GM21447 (cell line): ENCODE results near the gene GALNT15.

ENCODE experiments used
- ATAC-seq: cut with Tn5 transposase; IDR thresholded peaks from one replicate; pipeline ENCODE4 v1.9.1; 2021; ENCODE audit not compliant: unreplicated experiment

GALNT15 gene

DNA sequence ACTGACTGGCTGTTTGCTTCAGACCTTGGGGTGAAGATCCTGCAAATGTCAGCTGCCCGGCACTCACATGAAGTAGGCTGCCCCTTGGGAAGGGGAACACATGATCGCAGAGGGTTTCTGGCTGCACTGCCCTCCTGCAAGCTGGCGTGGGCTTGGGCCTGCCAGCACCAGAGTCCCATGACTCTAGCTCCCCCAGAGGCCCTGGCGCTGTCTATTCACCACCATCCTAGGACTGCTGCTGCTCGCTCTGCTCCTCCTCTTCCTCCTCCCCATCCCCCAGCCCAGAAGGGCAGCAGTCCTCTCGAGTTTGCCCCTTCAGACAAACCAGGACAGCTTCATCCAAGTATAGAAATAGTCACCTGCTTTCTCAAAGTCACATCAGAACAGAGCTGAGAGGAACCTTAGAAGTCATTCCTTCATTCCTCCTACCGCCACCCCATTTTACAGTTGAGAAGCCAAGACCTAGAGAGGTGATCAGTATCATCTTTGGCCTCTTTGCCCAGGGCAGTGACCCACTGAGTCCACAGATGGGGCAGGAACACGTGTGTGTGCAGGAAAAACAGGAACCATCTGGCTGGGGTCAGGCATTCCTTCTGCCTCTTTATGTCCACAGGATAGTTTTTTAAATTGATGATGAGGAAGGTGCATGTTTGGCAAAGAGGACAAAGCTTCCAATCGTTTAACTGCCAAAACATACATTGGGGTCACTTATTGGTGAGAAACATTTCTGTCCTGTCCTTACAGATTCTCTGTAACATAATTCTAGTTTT is 77.0 kb downstream of the GALNT15 start:
- no peak for ATAC-seq

DNA sequence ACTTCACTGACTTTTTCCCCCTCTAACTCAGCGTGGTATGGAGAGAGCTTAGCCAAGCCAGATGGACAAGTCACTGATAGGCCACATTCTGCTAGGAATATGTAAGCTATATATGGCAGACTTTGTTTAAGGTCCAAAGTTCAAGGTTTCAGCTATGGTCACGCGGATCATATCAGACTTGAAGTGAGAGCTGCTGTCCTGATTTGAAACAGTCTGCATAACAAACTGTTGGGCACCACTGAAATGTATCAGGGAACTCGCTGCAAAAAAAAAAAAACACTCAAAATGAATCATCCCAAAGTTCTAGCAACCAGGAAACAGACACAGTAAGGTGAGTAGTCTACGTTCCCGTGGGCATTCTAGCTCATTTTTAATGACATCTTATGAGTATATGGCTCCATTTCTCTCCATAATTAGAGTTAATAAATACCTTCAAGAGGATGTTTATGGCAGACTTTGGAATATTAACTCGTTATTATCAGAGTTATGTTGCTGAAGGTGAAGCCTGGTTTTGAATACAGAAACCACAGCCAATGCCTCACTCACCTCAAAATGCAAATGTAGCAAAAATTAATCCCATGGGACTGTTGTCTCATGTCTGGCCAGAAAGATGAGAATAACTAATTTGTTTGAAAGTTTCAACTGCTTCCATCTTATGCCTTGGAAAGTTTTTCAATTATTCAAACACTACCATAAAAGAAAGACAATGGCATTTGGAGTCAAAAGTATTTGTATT is 77.9 kb downstream of the GALNT15 start:
- ATAC-seq, result no peak

DNA sequence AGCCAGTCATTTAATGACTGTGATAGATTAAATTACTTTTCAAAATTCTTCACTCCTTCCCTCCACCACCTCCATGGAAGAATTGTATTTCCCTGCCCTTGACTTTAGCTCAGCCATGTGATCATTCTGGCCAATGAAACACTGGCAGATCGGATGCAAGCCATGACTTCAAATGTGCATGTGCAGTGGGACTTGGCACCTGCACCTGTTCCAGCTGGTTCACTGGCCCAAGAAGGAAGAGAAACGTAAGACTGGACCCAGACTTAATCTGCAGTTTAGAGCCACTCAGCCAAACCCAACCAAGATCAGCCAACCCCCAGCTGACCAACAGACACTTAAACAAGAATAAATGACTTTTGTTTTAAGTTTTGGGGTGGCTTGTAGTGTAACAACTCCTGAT is 78.5 kb downstream of the GALNT15 start:
- no peak for ATAC-seq

DNA sequence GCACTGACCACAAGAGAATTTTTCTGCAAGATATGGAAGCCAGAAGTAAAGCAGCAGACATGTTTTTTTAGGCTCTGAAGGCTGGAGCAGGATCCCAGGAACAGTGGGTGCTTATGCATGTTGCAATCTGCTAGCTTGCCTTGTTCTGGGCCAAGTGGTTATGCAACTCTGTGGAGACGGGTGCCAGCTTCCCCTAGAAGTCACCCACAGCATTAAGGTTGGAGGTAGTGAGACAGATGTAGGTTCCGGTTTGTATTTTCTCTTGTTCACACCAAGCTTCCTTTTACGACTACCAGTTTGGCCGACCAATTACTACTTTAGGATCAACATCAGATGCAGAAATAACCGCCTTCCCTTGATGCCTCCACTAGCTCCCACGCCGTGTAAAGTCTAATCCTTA is 79.1 kb downstream of the GALNT15 start:
- no peak for ATAC-seq

DNA sequence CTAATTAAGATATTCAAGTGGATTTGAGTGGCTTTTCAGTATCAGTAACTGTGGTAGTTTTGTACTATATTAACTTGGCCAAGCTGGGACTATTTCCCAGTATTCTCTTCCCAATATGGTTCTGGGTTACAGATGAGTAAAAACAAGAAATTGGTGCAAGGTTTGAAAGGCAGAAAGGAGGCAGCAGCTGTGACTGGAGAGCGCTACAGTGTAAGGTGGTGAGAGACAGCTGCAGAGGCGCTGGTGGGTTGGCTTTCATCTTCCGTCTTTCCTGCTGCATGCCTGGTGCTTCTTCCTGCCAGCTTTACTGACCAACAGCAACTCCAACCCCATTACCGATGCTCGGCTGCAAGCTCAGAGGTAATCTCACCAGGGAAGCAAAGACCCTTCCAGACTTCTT is 80.4 kb downstream of the GALNT15 start:
- no peak for ATAC-seq

DNA sequence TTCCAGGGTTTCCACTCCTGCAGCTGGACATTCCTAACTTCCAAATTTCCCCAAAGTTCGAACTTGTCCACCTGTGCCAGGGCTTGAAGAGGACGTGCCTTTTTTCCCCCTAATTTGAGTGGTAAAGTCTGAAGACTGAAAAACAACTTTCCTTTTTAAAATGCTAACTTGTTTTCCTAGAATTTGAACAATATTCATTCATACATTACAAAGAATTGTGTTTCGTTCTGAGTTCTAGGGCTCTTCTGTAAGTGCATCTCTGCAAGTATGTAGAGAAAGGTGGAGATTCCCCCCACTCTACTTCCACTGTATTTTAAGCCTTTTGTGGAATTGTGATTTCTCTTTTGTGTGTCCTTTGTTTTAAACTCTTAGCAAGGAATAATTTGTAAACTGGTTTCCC is 80.8 kb downstream of the GALNT15 start:
- no peak for ATAC-seq

DNA sequence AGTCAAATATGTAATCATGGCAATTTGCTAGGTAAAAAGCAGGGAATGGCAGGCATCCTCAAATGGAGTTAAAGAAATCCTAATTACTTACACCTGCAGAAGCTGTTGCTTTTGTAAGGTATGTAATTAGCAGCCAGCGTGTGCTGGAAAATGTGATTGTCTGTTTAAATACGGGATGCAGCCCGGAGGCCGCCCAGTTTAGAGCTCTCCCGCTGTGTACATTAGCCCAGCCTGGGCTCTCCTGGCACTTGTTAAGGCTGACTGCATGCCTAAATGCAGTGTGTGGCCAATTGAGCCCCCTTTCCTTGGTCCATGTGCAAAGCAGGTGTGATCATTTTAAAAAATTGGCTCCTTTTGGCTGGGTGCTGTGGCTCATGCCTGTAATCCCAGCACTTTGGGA is 81.2 kb downstream of the GALNT15 start:
- no peak for ATAC-seq

DNA sequence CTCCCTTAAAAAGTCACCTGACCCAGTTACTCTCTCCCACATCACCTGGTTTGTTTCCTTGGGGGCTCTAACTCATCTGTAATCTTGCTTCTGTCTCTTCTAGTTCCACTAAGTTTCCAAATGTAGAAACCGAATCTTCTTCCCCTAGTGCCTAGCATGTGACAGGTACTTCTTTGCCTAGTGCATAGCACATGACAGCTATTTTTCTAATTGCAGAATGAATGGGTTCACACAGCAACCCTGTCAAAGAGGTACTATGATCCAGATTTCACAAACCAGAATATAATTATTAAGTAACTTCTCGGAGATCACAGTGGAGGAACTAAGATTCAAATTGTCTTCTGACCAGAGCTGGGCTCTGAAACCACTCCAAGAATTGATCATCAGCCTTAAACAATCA is 82.8 kb downstream of the GALNT15 start:
- ATAC-seq, result no peak

DNA sequence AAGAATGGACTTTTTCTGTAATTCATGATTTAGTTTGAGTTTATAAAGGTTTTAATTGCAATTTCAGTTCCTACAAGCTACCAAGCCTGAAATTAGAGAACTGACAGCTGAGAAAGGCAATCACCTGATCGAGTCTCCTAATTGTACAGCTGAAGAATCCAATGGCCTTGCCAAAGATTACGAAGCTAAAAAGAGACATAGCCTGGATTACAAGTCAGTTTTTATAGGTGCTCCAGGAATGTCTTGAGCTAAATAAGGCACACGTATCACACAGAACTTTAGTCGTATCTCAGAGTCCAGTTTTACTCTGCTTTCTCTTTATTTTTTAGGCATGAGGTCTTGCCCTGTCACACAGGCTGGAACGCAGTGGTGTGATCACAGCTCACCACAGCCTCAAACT is 83.7 kb downstream of the GALNT15 start:
- no peak for ATAC-seq

DNA sequence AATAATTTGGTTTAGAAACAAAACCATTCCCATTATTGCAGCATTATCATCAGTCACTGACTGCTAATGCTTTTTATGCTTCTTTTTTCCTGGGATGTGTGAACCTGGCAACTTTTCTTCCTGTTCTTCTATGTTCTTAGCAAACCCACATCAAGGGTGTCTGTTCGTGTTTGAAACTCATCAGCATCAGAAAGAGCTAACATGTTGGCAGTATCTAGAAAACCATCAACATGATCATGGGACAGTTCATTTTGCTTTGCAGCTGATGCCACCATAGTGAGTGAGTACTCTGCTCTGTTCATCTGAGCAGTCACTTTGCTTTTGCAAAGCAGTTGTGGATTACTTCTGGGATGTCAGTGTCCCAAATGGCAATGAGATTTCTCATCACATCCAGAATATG is 84.4 kb downstream of the GALNT15 start:
- no peak for ATAC-seq

DNA sequence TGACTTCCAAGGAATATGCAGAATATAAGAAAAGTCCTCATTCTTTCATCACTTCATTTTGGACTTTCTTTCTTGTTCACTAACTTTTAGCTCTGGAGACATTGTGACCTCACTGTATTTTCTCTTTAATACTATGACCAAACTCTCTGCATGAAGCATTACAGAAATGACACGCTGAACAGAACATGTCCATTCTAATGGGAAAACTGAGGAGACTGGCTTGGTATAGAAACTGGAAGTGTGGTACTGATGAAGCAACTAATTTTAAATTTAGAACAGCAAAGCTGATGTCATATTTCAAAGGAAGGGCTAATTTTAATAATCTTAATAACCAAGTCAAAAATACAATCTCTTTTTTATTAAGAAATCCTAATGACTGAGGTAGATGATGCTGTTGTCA is 85.6 kb downstream of the GALNT15 start:
- no peak for ATAC-seq

DNA sequence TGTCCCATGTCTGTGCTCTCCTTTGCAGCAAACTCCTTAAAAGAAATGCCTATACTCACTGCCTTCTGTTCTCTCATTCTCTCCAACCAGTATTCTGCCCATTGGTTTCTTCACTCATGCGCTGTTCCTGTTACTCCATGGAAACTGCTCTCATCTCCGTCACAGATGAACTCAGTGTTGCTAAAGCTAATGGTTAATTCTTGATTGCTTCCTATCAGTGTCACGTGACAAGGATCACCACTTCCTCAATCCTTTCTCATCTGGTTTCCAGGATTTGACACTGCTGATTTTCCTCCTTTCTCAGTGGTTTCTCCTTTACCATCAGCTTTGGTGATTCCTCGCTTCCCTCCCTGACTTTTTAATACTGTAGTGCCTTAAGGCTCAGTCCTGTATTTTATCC is 87.7 kb downstream of the GALNT15 start:
- no peak for ATAC-seq

DNA sequence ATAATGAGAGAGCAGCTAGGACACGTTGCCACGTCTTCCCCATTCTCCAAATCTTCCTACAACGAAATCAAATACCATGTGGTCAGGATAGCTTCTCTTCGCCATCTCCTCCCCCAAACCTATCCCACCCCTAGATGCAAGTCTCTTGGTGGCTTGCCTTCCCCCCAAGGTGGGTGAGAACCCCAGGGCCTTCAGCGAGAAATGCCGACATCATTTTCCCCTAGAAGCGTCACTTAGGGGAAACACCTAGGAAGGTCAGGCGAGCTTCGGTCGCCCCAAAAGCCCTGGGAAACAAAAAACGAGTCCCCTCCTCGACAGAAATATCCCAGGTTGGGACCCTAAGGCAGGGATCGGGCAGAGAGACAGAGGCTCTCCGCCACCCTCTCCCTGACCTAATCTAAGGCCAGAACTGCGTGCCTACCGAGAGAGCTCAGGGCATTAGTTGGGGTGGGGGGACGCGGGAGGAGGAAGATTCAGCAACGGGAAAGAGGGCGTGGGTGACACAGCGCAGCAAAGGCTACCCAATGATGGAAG is 89.8 kb downstream of the GALNT15 start:
- ATAC-seq, result no peak

DNA sequence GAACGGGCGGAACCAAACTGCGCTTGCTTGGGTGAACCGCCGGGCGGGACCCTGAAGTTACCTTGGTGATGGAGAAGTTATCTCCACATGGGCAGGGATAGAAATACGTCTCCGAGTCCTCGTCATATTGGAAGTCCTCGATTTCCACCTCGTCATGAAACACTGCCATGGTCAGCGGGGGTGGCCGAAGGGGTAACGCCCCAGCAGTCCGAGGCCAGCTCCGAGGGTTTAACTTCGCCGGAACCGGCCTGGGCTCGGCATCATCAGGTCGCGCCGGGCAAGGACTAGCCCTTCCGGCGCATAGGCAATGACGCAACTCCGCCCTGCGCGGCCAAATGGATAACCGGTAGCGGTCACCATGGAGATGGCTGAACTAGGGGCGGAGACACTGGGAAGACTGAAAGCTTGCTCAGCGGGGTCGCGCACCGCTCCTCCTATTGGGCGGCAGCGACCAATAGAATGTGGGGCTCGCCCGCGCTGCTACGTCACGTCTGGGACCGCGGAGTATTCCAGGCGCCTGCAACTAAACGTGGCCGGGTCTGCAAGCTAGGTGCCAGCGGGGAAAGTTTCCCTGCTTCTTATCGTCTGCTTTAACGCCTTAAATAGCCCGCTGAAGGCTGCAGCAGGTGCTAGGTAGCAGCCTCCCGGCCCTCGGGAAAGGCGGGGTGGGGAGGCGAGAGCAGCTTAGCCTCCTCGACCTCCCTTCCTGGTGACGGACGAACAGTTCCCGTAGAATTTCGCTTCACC is 90.4 kb downstream of the GALNT15 start, which contains the start of the genes DPH3 and OXNAD1:
Gene DPH3, minus strand, starts transcription at position 236 of the 747 bp plus-strand sequence. Its CDS starts 67 bp downstream, at position 169.
Gene OXNAD1, plus strand, starts transcription at position 505 of the 747 bp plus-strand sequence. CDS start 5,741 bp downstream, outside the sequence.
- ATAC-seq, result peak; percentile 99

DNA sequence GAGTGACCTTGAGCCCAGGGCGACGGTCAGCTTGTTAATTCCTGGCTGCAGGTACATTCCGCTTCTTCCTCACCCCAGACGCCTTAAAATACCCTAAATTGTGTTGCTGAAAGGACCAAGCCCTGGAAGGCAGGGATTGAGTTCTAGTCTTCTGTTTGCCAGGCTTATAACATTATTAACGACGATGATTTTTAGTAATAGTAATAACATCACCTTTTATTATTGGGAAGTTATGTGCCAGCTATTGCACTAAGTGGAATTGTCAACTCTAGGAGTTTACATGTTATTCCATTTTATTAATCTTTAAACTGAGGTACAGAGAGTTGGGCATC is 90.9 kb downstream of the GALNT15 start:
- no peak for ATAC-seq

DNA sequence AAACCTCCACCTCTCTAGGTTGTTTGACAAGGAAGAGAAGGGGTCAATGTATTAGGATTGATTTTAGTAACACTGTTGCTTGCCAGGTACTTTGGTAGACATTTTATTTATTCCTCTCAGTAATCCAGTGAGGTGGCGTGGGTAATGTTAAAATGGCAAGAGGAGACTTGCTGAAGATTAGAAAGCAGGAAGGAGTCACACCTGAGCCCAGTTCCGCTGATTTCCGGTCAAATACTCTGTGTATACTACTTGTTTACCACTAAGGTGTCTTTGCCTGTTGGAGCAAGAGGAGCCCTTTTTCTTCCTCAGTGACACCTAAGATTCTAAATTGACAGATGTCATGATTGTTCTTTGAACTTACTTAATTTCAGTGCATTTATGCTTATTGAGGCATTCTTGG is 92.2 kb downstream of the GALNT15 start:
- ATAC-seq, result no peak

DNA sequence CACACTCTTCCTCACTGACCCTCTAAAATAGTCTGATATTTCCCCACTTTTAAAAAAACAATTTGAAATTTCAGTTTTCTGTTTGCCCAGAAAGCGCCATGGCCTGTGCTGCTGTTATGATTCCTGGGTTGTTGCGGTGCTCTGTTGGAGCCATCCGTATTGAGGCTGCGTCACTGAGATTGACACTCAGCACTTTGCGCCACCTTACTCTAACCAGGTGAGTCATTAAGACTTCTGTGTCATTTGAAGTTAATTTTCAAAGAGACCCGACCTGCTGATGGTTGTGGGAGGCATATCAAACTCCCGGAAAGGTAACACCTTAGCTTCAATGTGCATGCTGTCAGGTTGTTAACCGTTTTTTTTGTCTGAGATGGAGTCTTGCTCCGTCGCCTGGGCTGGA is 96.4 kb downstream of the GALNT15 start:
- no peak for ATAC-seq

DNA sequence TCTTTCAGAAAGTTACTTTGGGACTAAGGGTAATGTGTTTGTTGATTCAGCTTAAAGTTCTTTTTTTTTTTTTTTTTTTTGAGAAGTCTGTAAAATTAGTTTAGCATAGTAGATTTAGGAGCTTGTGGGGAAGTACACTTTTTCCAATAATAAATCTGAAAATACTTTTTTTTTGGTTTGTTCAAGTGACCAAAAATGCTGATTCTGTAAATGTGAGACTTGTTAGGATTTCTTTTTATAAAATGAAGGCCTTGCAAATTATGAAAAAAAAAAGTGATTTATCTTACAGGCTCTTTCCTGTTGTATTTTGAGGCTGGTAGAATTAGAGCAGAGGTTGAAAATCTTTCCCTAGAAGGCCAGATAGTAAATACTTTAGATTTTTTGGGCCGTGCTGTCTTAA is 98.1 kb downstream of the GALNT15 start:
- no peak for ATAC-seq

DNA sequence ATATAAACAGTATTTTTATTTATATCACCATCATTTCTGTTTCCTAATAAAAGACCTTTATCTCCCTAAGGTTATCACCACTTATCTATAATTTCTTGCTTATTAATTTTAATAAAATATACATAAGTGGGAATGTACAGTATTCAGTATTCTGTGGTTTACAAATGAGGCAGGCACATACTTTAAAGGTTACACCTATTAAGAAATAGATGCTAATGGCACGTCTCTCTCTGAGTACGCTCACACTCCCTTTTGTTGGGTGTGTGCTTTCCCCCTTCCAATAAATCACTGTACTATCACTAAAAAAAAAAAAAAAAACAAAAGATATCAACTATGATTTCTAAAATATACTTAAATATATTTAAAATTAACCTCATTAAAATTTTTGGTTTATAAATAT is 99.4 kb downstream of the GALNT15 start:
- no peak for ATAC-seq

DNA sequence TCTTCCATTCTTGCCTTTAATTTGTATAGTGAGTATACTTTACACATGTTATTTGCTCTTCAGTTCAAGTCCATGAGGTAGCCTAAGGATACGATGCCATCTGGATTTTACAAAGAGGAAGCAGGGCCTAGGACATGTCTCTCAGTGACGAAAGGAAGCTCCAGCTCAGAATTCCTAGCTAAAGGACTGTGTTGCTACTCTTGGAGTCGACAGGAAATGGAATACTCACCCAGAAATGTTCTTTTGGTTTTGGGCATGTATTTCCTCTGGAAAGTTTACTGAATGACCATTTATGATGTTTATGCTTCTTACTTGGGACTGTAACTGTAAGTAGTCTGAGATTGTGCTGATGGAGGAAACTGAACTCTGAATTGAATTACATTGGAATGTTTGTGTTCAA is 103.0 kb downstream of the GALNT15 start:
- ATAC-seq, result no peak

DNA sequence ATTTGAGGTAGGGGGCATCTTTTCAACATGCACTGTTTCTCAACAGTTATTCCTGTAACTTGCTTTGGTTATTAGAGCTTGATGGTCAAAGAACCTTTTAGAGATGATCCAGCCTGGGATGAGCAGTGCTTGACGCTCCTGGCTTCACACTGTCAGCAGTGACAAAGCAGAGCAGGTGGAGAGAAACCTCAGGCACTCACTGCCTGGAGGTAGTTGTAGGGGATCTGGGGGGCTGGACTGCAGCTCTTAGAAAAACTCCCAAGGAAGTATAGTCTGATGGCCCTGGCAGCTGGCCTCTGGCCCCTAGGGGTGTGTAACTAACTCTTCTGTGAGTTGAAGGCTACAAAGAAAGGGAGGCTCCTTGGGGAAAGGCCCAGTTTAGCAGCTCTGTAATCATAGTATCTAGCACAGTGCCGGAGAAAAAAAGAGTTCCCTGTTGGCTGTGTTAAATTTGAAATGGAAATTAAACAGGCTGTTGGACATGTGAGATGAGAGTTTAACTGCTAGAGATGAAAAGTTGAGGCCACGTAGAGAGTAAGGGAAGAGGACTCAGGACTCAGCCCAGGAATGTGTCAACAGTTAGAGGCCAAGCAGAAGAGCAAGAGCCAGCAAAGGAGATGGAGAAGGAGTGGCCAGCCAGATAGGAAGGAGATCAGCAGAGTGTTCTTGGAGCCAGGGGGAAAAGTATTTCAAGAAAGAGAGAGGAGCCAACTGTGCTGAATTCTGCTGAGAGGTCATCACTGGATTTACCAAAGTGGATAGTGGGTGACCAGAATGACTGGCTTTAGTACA is 104.7 kb downstream of the GALNT15 start:
- ATAC-seq, result no peak
